Measurements from ENCODE around the gene PPP4R2. TPM values are rescaled to one million over a fixed set of nuclear protein-coding genes. Genes with fewer than 3 reads are reported as not detected.

Gene PPP4R2
- total RNA-seq, 4 donors from 2014 or later = 32.2 to 57.6 (median 40.2) TPM

GRCh38 chr3:72973786-72974185 is 22.8 kb upstream of the PPP4R2 start:
- WGBS, 2 donors (ENCODE audit: low coverage in 1 of 2) = 77 to 80% methylated on average over 2 of the region's 2 CpGs
- H3K36me3 ChIP-seq = peaks cover 0 to 2% of the 10 kb centered on the region in 2 donors
- no peak overlapping the region for H3K4me3 ChIP-seq
- ATAC-seq = no peak
- no peaks in the 10 kb centered on the region for H3K27me3 ChIP-seq
- no peaks in the 10 kb centered on the region for H3K9me3 ChIP-seq
- no peaks in the 10 kb centered on the region for H3K4me1 ChIP-seq
- TF ChIP-seq CTCF (IDR thresholded peaks at IDR 0.05) (no peak), POLR2A (IDR thresholded peaks at IDR 0.05) (no peak), POLR2AphosphoS5 (IDR thresholded peaks at IDR 0.05) (no peak), EP300 (IDR thresholded peaks at IDR 0.05) (no peak)
- H3K27ac ChIP-seq = no peak overlapping the region

- H3K27me3 ChIP-seq = no peaks in the 10 kb centered on the region
- H3K36me3 ChIP-seq = no peaks in the 10 kb centered on the region
- WGBS, 2 donors (ENCODE audit: low coverage in 1 of 2) = 87 to 91% methylated on average over 4 of the region's 4 CpGs
- no peak overlapping the region for H3K4me3 ChIP-seq
- no peak overlapping the region for H3K27ac ChIP-seq
- no peak for ATAC-seq
- no peak for TF ChIP-seq POLR2AphosphoS5 (IDR thresholded peaks at IDR 0.05)
- TF ChIP-seq EP300 (IDR thresholded peaks at IDR 0.05) = no peak
- no peak for TF ChIP-seq POLR2A (IDR thresholded peaks at IDR 0.05)
- TF ChIP-seq CTCF (IDR thresholded peaks at IDR 0.05) = no peak
- H3K4me1 ChIP-seq = no peaks in the 10 kb centered on the region
- H3K9me3 ChIP-seq = no peaks in the 10 kb centered on the region
These were observed 21.7 kb upstream of the PPP4R2 start for GRCh38 chr3:72974956-72975355.

- no peak overlapping the region for H3K27ac ChIP-seq
- no peaks in the 10 kb centered on the region for H3K36me3 ChIP-seq
- 67 to 71% methylated on average over 1 of the region's 1 CpG for WGBS, 2 donors (ENCODE audit: low coverage in 1 of 2)
- H3K27me3 ChIP-seq = no peaks in the 10 kb centered on the region
- H3K4me1 ChIP-seq = no peaks in the 10 kb centered on the region
- no peak for ATAC-seq
- TF ChIP-seq POLR2AphosphoS5 (IDR thresholded peaks at IDR 0.05) (no peak), EP300 (IDR thresholded peaks at IDR 0.05) (no peak), POLR2A (IDR thresholded peaks at IDR 0.05) (no peak), CTCF (IDR thresholded peaks at IDR 0.05) (no peak)
- H3K4me3 ChIP-seq = no peak overlapping the region
- H3K9me3 ChIP-seq = no peaks in the 10 kb centered on the region
These were observed 20.3 kb upstream of the PPP4R2 start for GRCh38 chr3:72976281-72976741.

GRCh38 chr3:72977060-72977808 is 19.4 kb upstream of the PPP4R2 start:
- Histone ChIP-seq H3K9me3 (no peaks in the 10 kb centered on the region), H3K27ac (no peak overlapping the region), H3K36me3 (no peaks in the 10 kb centered on the region), H3K4me3 (no peak overlapping the region), H3K27me3 (no peaks in the 10 kb centered on the region), H3K4me1 (no peaks in the 10 kb centered on the region)
- TF ChIP-seq CTCF (IDR thresholded peaks at IDR 0.05) (no peak), POLR2AphosphoS5 (IDR thresholded peaks at IDR 0.05) (no peak), POLR2A (IDR thresholded peaks at IDR 0.05) (no peak), EP300 (IDR thresholded peaks at IDR 0.05) (no peak)
- WGBS, 2 donors (ENCODE audit: low coverage in 1 of 2) = 73 to 80% methylated on average over 5 of the region's 5 CpGs
- ATAC-seq = no peak

Measured in gastroesophageal sphincter (tissue), 4 donors.